ENCODE measurements around the gene NCLN.
"Not testable (repeated sequence)": the region's sequence is repeated elsewhere in the genome, so short reads cannot be mapped to it uniquely, and the experiment has no call there.

Gene NCLN

GRCh38 chr19:3183721-3184641 lies 1.7 kb upstream of the NCLN start:
- no peak for DNase-seq (ENCODE audit: low read depth)

GRCh38 chr19:3184847-3185460 lies 776 bp upstream of the NCLN start:
- peak; percentile 47 for DNase-seq (ENCODE audit: low read depth)

- no peak for DNase-seq (ENCODE audit: low read depth)
These were observed 494 bp downstream of the NCLN start for GRCh38 chr19:3186160-3186688.

- no peak for DNase-seq (ENCODE audit: low read depth)
These were observed 1.3 kb downstream of the NCLN start for GRCh38 chr19:3186891-3187661.

- no peak for DNase-seq (ENCODE audit: low read depth)
These were observed 2.2 kb downstream of the NCLN start for GRCh38 chr19:3187662-3188511.

- no peak for DNase-seq (ENCODE audit: low read depth)
These were observed 3.2 kb downstream of the NCLN start for GRCh38 chr19:3188627-3189596.

GRCh38 chr19:3189702-3190469 lies 4.2 kb downstream of the NCLN start:
- no peak for DNase-seq (ENCODE audit: low read depth)

GRCh38 chr19:3190470-3190770 lies 4.7 kb downstream of the NCLN start:
- DNase-seq (ENCODE audit: low read depth): no peak

- DNase-seq (ENCODE audit: low read depth): no peak
These were observed 5.4 kb downstream of the NCLN start for GRCh38 chr19:3190921-3191805.

- not testable (repeated sequence) for DNase-seq (ENCODE audit: low read depth)
These were observed 6.0 kb downstream of the NCLN start for GRCh38 chr19:3191806-3192104.

GRCh38 chr19:3192228-3192635 lies 6.5 kb downstream of the NCLN start:
- no peak for DNase-seq (ENCODE audit: low read depth)

- DNase-seq (ENCODE audit: low read depth): no peak
These were observed 7.0 kb downstream of the NCLN start for GRCh38 chr19:3192684-3193083.

GRCh38 chr19:3193256-3194105 lies 7.8 kb downstream of the NCLN start:
- DNase-seq (ENCODE audit: low read depth): no peak

- DNase-seq (ENCODE audit: low read depth): no peak
These were observed 8.7 kb downstream of the NCLN start for GRCh38 chr19:3194106-3195087.

GRCh38 chr19:3196064-3196932 lies 10.6 kb downstream of the NCLN start:
- no peak for DNase-seq (ENCODE audit: low read depth)

GRCh38 chr19:3196933-3197205 lies 11.1 kb downstream of the NCLN start:
- no peak for DNase-seq (ENCODE audit: low read depth)
